Measurements from ENCODE around the gene ACSL5.
"Not testable (repeated sequence)": the region's sequence is repeated elsewhere in the genome, so short reads cannot be mapped to it uniquely, and the experiment has no call there.

ACSL5 gene

GRCh38 chr10:112374724-112375541, 1.0 kb downstream of the ACSL5 start:
- Mint-ChIP-seq H3K4me1 (peaks cover 27% of the 10 kb centered on the region), H3K36me3 (ENCODE audit: low read depth) (no peaks in the 10 kb centered on the region), H3K27ac (peak overlapping the region; percentile 95), H3K27me3 (ENCODE audit: low read depth, poor library complexity) (no peaks in the 10 kb centered on the region), H3K4me3 (no peak overlapping the region), H3K9me3 (peaks cover 11% of the 10 kb centered on the region)
- peak; percentile 21 for DNase-seq
- no peak for TF ChIP-seq CTCF (IDR thresholded peaks at IDR 0.05)

- H3K27me3 Mint-ChIP-seq (ENCODE audit: low read depth, poor library complexity) = no peaks in the 10 kb centered on the region
- peaks cover 11% of the 10 kb centered on the region for H3K9me3 Mint-ChIP-seq
- DNase-seq = no peak
- H3K4me1 Mint-ChIP-seq = peaks cover 27% of the 10 kb centered on the region
- H3K27ac Mint-ChIP-seq = peak overlapping the region; percentile 95
- H3K36me3 Mint-ChIP-seq (ENCODE audit: low read depth) = no peaks in the 10 kb centered on the region
- TF ChIP-seq CTCF (IDR thresholded peaks at IDR 0.05) = no peak
- peak overlapping the region; percentile 32 for H3K4me3 Mint-ChIP-seq
Measured at GRCh38 chr10:112375721-112376395, 1.9 kb downstream of the ACSL5 start.

- H3K4me1 Mint-ChIP-seq = peaks cover 27% of the 10 kb centered on the region
- DNase-seq = no peak
- no peaks in the 10 kb centered on the region for H3K36me3 Mint-ChIP-seq (ENCODE audit: low read depth)
- no peak overlapping the region for H3K27ac Mint-ChIP-seq
- H3K27me3 Mint-ChIP-seq (ENCODE audit: low read depth, poor library complexity) = no peaks in the 10 kb centered on the region
- H3K4me3 Mint-ChIP-seq = no peak overlapping the region
- TF ChIP-seq CTCF (IDR thresholded peaks at IDR 0.05) = no peak
- peaks cover 7% of the 10 kb centered on the region for H3K9me3 Mint-ChIP-seq
Measured at GRCh38 chr10:112376396-112376790, 2.5 kb downstream of the ACSL5 start.

- not testable (repeated sequence) for H3K27me3 Mint-ChIP-seq (ENCODE audit: low read depth, poor library complexity); H3K36me3 Mint-ChIP-seq (ENCODE audit: low read depth); DNase-seq; H3K9me3 Mint-ChIP-seq; H3K4me3 Mint-ChIP-seq; H3K27ac Mint-ChIP-seq
- H3K4me1 Mint-ChIP-seq = peaks cover 27% of the 10 kb centered on the region
Measured at GRCh38 chr10:112377116-112377515, 3.2 kb downstream of the ACSL5 start.

- TF ChIP-seq CTCF (IDR thresholded peaks at IDR 0.05) = no peak
- DNase-seq = no peak
- peaks cover 26% of the 10 kb centered on the region for H3K4me1 Mint-ChIP-seq
- no peak overlapping the region for H3K27ac Mint-ChIP-seq
- no peak overlapping the region for H3K4me3 Mint-ChIP-seq
- no peaks in the 10 kb centered on the region for H3K36me3 Mint-ChIP-seq (ENCODE audit: low read depth)
- no peaks in the 10 kb centered on the region for H3K9me3 Mint-ChIP-seq
- H3K27me3 Mint-ChIP-seq (ENCODE audit: low read depth, poor library complexity) = peaks cover 7% of the 10 kb centered on the region
Measured at GRCh38 chr10:112379635-112380296, 5.8 kb downstream of the ACSL5 start.

GRCh38 chr10:112382515-112383235, 8.8 kb downstream of the ACSL5 start:
- Mint-ChIP-seq H3K27me3 (ENCODE audit: low read depth, poor library complexity) (peaks cover 7% of the 10 kb centered on the region), H3K36me3 (ENCODE audit: low read depth) (no peaks in the 10 kb centered on the region), H3K4me3 (no peak overlapping the region), H3K9me3 (no peaks in the 10 kb centered on the region), H3K4me1 (peaks cover 7% of the 10 kb centered on the region), H3K27ac (no peak overlapping the region)
- no peak for TF ChIP-seq CTCF (IDR thresholded peaks at IDR 0.05)
- DNase-seq = no peak

Measured in nephron progenitor cell (in vitro differentiated cells).